HEK293 (cell line): ENCODE data around the gene TNFAIP3.

Experiments
- CTCF ChIA-PET: fragments of 350-600 bp; formaldehyde crosslinking; extraction: SDS; loops from one replicate; lab custom pipeline; 2021; ENCODE audit warnings: antibody characterized with exemption; lab: Yijun Ruan, JAX
- POLR2A ChIA-PET: fragments of 300-600 bp; formaldehyde crosslinking; extraction: SDS; loops from one replicate; lab custom pipeline; 2020; ENCODE audit warnings: antibody characterized with exemption, inconsistent platforms; lab: Yijun Ruan, JAX
- H3K27ac ChIP-seq: fragments of 200-500 bp; sonication (Bioruptor generic); 2 replicates; pipeline ENCODE4 v1.5.1; 2014; ENCODE audit warnings: low read depth, low read length, control low read depth, inconsistent platforms; ENCODE audit errors: extremely low read depth
- H3K36me3 ChIP-seq, 2 experiments: fragments of 200-500 bp in 1 of 2; sonication (Bioruptor generic) in 1 of 2; 1 replicate in 1 of 2; 2 replicates in 1 of 2; pipeline ENCODE4 v1.5.1; 2014 to 2017; ENCODE audit warnings: inconsistent platforms in 2 of 2, low read length in 2 of 2; ENCODE audit not compliant: control insufficient read depth in 2 of 2, insufficient read depth in 1 of 2
- H3K4me1 ChIP-seq: fragments of 200-500 bp; sonication (Bioruptor generic); 2 replicates; pipeline ENCODE4 v1.5.1; 2014; ENCODE audit warnings: mild to moderate bottlenecking, low read length, inconsistent platforms; ENCODE audit not compliant: control insufficient read depth, insufficient read depth
- H3K4me3 ChIP-seq: 2 replicates; pipeline ENCODE4 v1.5.1; 2011; ENCODE audit warnings: low read depth, mild to moderate bottlenecking, control low read depth, low read length, moderate library complexity
- H3K9me3 ChIP-seq: fragments of 200-500 bp; sonication (Bioruptor generic); 2 replicates; pipeline ENCODE4 v1.5.1; 2014; ENCODE audit warnings: low read depth, low read length, inconsistent platforms; ENCODE audit not compliant: control insufficient read depth, insufficient read depth
- AEBP2 ChIP-seq: fragments of 450-650 bp; formaldehyde crosslinking; IDR thresholded peaks from 2 replicates; pipeline ENCODE4 v1.5.1; 2016; ENCODE audit warnings: missing biosample characterization, missing genetic modification characterization, borderline replicate concordance
- BCL11B ChIP-seq: fragments of 450-650 bp; formaldehyde crosslinking; IDR thresholded peaks from 2 replicates; pipeline ENCODE4 v1.5.1; 2016; ENCODE audit warnings: low read depth, missing biosample characterization, missing genetic modification characterization
- GLI4 ChIP-seq: fragments of 450-650 bp; formaldehyde crosslinking; IDR thresholded peaks from 2 replicates; pipeline ENCODE4 v1.5.1; 2016; ENCODE audit warnings: missing biosample characterization, missing genetic modification characterization
- KLF9 ChIP-seq: fragments of 450-650 bp; formaldehyde crosslinking; IDR thresholded peaks from 2 replicates; pipeline ENCODE4 v1.5.1; 2016; ENCODE audit warnings: missing biosample characterization, missing genetic modification characterization, low read depth
- PATZ1 ChIP-seq: fragments of 450-650 bp; formaldehyde crosslinking; IDR thresholded peaks from 2 replicates; pipeline ENCODE4 v1.5.1; 2016; ENCODE audit warnings: missing biosample characterization, missing genetic modification characterization
- PBX3 ChIP-seq: sonication (generic); formaldehyde crosslinking; IDR thresholded peaks from 2 replicates; pipeline ENCODE4 v1.8.1; 2022; ENCODE audit warnings: mild to moderate bottlenecking, moderate library complexity, missing genetic modification reagents
- SP2 ChIP-seq: fragments of 450-650 bp; formaldehyde crosslinking; IDR thresholded peaks from 2 replicates; pipeline ENCODE4 v1.5.1; 2016; ENCODE audit warnings: missing biosample characterization, missing genetic modification characterization
- SP3 ChIP-seq: fragments of 450-650 bp; formaldehyde crosslinking; IDR thresholded peaks from 2 replicates; pipeline ENCODE4 v1.5.1; 2016; ENCODE audit warnings: missing biosample characterization, missing genetic modification characterization
- ZBTB17 ChIP-seq: fragments of 450-650 bp; formaldehyde crosslinking; IDR thresholded peaks from 2 replicates; pipeline ENCODE4 v1.5.1; 2016; ENCODE audit warnings: missing biosample characterization, missing genetic modification characterization
- ZNF133 ChIP-seq: fragments of 450-650 bp; formaldehyde crosslinking; IDR thresholded peaks from 2 replicates; pipeline ENCODE4 v1.5.1; 2016; ENCODE audit warnings: missing biosample characterization, missing genetic modification characterization
- ZNF146 ChIP-seq: fragments of 450-650 bp; formaldehyde crosslinking; IDR thresholded peaks from 2 replicates; pipeline ENCODE4 v1.5.1; 2016; ENCODE audit warnings: missing biosample characterization, missing genetic modification characterization
- ZNF148 ChIP-seq: fragments of 450-650 bp; formaldehyde crosslinking; IDR thresholded peaks from 2 replicates; pipeline ENCODE4 v1.5.0; 2017; ENCODE audit warnings: missing biosample characterization, missing genetic modification characterization, borderline replicate concordance
- ZNF16 ChIP-seq: fragments of 450-650 bp; formaldehyde crosslinking; IDR thresholded peaks from 2 replicates; pipeline ENCODE4 v1.5.1; 2016; ENCODE audit warnings: low read depth, missing biosample characterization, missing genetic modification characterization
- ZNF169 ChIP-seq: fragments of 450-650 bp; formaldehyde crosslinking; IDR thresholded peaks from 2 replicates; pipeline ENCODE4 v1.5.1; 2016; ENCODE audit warnings: missing biosample characterization, missing genetic modification characterization
- ZNF2 ChIP-seq: fragments of 450-650 bp; formaldehyde crosslinking; IDR thresholded peaks from 2 replicates; pipeline ENCODE4 v1.5.1; 2016; ENCODE audit warnings: missing biosample characterization, missing genetic modification characterization
- ZNF280D ChIP-seq: fragments of 450-650 bp; formaldehyde crosslinking; IDR thresholded peaks from 2 replicates; pipeline ENCODE4 v1.5.1; 2016; ENCODE audit warnings: missing biosample characterization, missing genetic modification characterization
- ZNF398 ChIP-seq: fragments of 450-650 bp; formaldehyde crosslinking; IDR thresholded peaks from 2 replicates; pipeline ENCODE4 v1.5.1; 2017; ENCODE audit warnings: missing biosample characterization, missing genetic modification characterization
- ZNF48 ChIP-seq: fragments of 450-650 bp; formaldehyde crosslinking; IDR thresholded peaks from 2 replicates; pipeline ENCODE4 v1.5.1; 2016; ENCODE audit warnings: missing biosample characterization, missing genetic modification characterization
- ZNF558 ChIP-seq: fragments of 450-650 bp; formaldehyde crosslinking; IDR thresholded peaks from 2 replicates; pipeline ENCODE4 v1.5.1; 2016; ENCODE audit warnings: missing biosample characterization, missing genetic modification characterization
- ZNF585B ChIP-seq: fragments of 450-650 bp; formaldehyde crosslinking; IDR thresholded peaks from 2 replicates; pipeline ENCODE4 v1.5.1; 2016; ENCODE audit warnings: missing biosample characterization, missing genetic modification characterization
- ZNF600 ChIP-seq: fragments of 450-650 bp; formaldehyde crosslinking; IDR thresholded peaks from 2 replicates; pipeline ENCODE4 v1.5.1; 2016; ENCODE audit warnings: missing biosample characterization, missing genetic modification characterization
- ZNF626 ChIP-seq: fragments of 450-650 bp; sonication (Bioruptor Pico); formaldehyde crosslinking; IDR thresholded peaks from 2 replicates; pipeline ENCODE4 v1.5.1; 2018; ENCODE audit warnings: missing biosample characterization, missing genetic modification characterization, inconsistent platforms
- ZNF707 ChIP-seq: fragments of 450-650 bp; formaldehyde crosslinking; IDR thresholded peaks from 2 replicates; pipeline ENCODE4 v1.5.1; 2016; ENCODE audit warnings: missing biosample characterization, missing genetic modification characterization
- ZNF843 ChIP-seq: fragments of 450-650 bp; formaldehyde crosslinking; IDR thresholded peaks from 2 replicates; pipeline ENCODE4 v1.5.1; 2016; ENCODE audit warnings: missing biosample characterization, missing genetic modification characterization

The TNFAIP3 gene

GRCh38 chr6:137863091-137863797 lies 3.8 kb upstream of the TNFAIP3 start (continued):
- TF ChIP-seq ZNF148, result no peak
- TF ChIP-seq PATZ1 (tag by site-specific recombination), result peak; percentile 42; the same call in 1 of the 2 replicates
- TF ChIP-seq BCL11B (tag by site-specific recombination), result no peak
- no peak for TF ChIP-seq ZNF16 (tag by site-specific recombination)
- no peak for TF ChIP-seq ZNF707 (tag by site-specific recombination)
- TF ChIP-seq ZNF600 (tag by site-specific recombination), result no peak
- TF ChIP-seq ZNF626 (tag by site-specific recombination), result no peak
- peak; percentile 80 for TF ChIP-seq ZNF398
- no peak for TF ChIP-seq ZNF843
- no peak for TF ChIP-seq ZNF169 (tag by site-specific recombination)
- TF ChIP-seq ZNF133 (tag by site-specific recombination), result no peak
- no peak for TF ChIP-seq PBX3 (CRISPR knock-in tag)

- no peak overlapping the region for H3K4me3 ChIP-seq
- no peaks in the 10 kb centered on the region for H3K36me3 ChIP-seq
- H3K9me3 ChIP-seq, result no peaks in the 10 kb centered on the region
- ChIA-PET CTCF (interaction anchor here (0.5 to 3.6 kb wide), 6 partner anchors 9 to 156 kb away, joined by 3 to 17 read pairs (median 8); no protein-coding TSS in a partner anchor), POLR2A (interaction anchor here (0.6 kb wide), 1 partner anchor 104 kb away, joined by 4 read pairs; no protein-coding TSS in a partner anchor)
- H3K4me1 ChIP-seq, result peaks cover 16% of the 10 kb centered on the region
- no peak overlapping the region for H3K27ac ChIP-seq
- TF ChIP-seq GLI4 (tag by site-specific recombination) (no peak), ZBTB17 (tag by site-specific recombination) (peak; percentile 79), ZNF48 (tag by site-specific recombination) (no peak), ZNF2 (tag by site-specific recombination) (no peak), ZNF558 (tag by site-specific recombination) (0 out of 2 replicates have a peak, but pooled peaks have one; percentile 14), SP2 (tag by site-specific recombination) (peak; percentile 17; the same call in 1 of the 2 replicates), KLF9 (tag by site-specific recombination) (0 out of 2 replicates have a peak, but pooled peaks have one; percentile 19), AEBP2 (tag by site-specific recombination) (no peak), SP3 (tag by site-specific recombination) (peak; percentile 36; the same call in 1 of the 2 replicates), ZNF585B (tag by site-specific recombination) (no peak), ZNF280D (tag by site-specific recombination) (no peak), ZNF146 (no peak)
Measured at GRCh38 chr6:137864812-137865508, 2.1 kb upstream of the TNFAIP3 start.
